Skeletal muscle satellite cell (primary cell): ENCODE results near the gene PIM3. TPM values are rescaled to one million over a fixed set of nuclear protein-coding genes. Genes with fewer than 3 reads are reported as not detected.

ENCODE experiments used
- H3K27me3 ChIP-seq: 2 replicates; pipeline ENCODE4 v1.7.0; 2013; ENCODE audit warnings: low read length; ENCODE audit not compliant: control insufficient read depth, insufficient read depth
- H3K36me3 ChIP-seq: 2 replicates; pipeline ENCODE4 v1.7.0; 2013; ENCODE audit warnings: mild to moderate bottlenecking, control low read depth, low read length; ENCODE audit not compliant: insufficient read depth
- H3K4me1 ChIP-seq: 2 replicates; pipeline ENCODE4 v1.7.0; 2013; ENCODE audit warnings: low read length; ENCODE audit not compliant: control insufficient read depth, insufficient read depth
- H3K4me2 ChIP-seq: 2 replicates; pipeline ENCODE4 v1.7.0; 2013; ENCODE audit warnings: mild to moderate bottlenecking, low read length
- H3K4me3 ChIP-seq: 2 replicates; pipeline ENCODE4 v1.7.0; 2013; ENCODE audit warnings: low read length
- H3K9ac ChIP-seq: 2 replicates; pipeline ENCODE4 v1.7.0; 2013; ENCODE audit warnings: mild to moderate bottlenecking, low read depth, low read length, moderate library complexity
- H3K9me3 ChIP-seq: replicated peaks from 2 replicates; pipeline ENCODE4 v1.7.0; 2013; ENCODE audit warnings: mild to moderate bottlenecking, control low read depth, low read length
- small RNA-seq: library from RNA; depleted of rRNA; stranded (forward); fragments of <200 nt; gene quantifications from one replicate; pipeline ENCODE3, GENCODE V24; 2012

Gene PIM3

DNA sequence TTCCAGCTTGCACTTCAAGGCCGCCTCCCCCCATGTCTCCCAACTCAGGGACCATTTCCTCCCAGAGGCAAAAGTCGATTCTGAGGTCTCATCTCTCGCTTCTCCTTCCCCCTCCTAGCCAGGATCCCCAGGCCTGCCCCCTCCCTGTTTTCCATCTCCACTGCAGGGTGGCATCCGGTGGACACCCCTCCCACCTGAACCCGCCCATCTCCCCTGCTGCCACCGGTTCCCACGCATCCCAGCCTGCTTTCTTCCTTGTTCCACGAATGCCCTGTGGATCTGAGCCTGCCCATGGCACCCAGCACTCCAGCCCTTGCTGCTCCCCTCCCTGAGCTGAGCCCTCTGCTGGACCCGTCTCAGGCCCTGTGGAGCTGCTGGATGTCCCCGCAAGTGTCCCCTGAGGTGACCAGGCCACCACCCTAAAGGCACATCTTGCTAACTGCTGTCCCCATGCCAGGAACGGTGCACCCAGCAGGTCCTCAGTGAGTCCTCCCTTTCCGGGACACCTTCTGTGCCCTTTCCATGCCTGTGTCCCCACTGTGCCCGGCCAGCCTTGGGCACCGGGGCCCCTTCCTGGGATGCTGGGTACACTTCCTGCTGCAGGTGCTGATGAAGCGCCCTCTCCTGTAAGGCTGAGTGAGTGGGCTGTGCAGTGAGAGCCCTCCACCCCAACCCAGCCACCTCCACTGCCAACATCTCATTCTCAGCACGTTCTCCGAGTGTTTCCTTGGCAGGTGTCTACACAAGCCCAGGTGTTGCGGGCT, 51.1 kb downstream of the PIM3 start:
- H3K27me3 ChIP-seq, result peaks cover 62% of the 10 kb centered on the region
- no peak overlapping the region for H3K4me3 ChIP-seq
- H3K9ac ChIP-seq, result no peak overlapping the region
- H3K4me1 ChIP-seq, result peaks cover 9% of the 10 kb centered on the region
- H3K4me2 ChIP-seq, result no peak overlapping the region
- no peaks in the 10 kb centered on the region for H3K9me3 ChIP-seq
- H3K36me3 ChIP-seq, result no peaks in the 10 kb centered on the region

DNA sequence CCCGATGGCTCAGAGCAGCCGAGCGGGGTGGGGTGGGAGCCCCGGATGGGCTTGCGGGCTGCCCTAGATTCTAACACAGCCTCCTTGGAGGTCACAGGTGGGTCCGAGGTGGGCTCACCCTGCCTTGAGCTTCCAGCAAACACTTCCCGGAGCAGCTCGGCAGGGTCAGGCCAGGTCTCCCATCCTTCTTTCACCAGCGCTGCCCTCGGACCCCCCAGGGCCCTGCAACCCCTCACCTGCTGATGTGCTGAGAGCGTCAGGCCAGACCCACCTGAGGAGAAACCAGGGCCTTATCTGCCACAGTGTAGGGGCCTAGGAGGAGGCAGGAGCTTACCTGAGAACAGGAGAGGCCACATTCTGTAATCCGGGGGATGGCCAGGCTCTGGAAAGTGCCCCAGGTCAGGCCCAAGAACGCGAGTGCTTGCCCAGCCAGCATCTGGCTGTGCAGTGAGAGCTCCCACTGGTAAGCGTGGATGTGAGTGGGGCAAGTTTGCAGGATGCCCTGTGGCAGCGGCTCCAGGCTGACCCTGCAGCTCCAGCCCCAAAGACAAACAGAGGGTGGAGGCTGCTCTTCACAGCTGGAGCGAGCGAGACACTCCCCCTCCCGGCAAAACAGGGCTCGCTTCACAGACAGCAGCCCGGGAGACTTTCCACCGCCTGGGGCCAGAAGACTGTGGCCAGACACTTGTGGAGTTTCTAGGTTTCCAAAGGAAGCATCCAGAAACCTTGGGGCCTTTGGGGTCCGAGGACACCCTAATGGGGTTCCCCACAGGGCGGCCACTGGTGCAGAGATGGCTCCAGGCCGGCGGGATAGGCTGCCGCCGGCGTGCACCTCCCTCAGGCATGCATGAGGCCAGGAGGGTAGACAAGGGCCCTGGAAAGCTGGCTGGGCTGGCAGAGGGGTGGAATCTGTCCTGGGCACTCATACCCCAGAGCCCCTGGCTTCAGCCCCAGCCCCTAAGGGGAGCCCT, 51.9 kb downstream of the PIM3 start, which contains the start of gene IL17REL:
TSS of gene IL17REL (minus strand) at position 555 of the 971 bp plus-strand sequence. CDS start at position 436, 119 bp downstream.
- Histone ChIP-seq H3K4me2 (no peak within 1 kb of the TSS), H3K4me1 (peaks cover 17% of the 10 kb centered on the region), H3K36me3 (no peaks in the 10 kb centered on the region), H3K27me3 (peaks cover 71% of the 10 kb centered on the region), H3K9me3 (no peaks in the 10 kb centered on the region), H3K9ac (no peak within 1 kb of the TSS), H3K4me3 (no peak within 1 kb of the TSS)

Small RNA genes within 50 kb of the gene (small RNA-seq; reads per million reads assigned to genes)
- not detected for gene MIR6821
